H7 (cell line): ENCODE results near the gene RIPK3. TPM values are rescaled to one million over a fixed set of nuclear protein-coding genes. Genes with fewer than 3 reads are reported as not detected.

Source experiments
- total RNA-seq: library from RNA; depleted of rRNA; stranded (reverse); fragments of >200 nt; shearing (Covaris generic); gene quantifications from 2 replicates; pipeline ENCODE4 v1.2.3, GENCODE V29; 2014; rRNA removed

The RIPK3 gene
- total RNA-seq, 1 experiment from 2014 or later = not detected

Other genes starting within 250 kb of the RIPK3 start
- gene PCK2, start 245.7 kb downstream of the RIPK3 start, total RNA-seq = 73.7 and 80.1 TPM in 2 replicates
- gene DCAF11, start 225.2 kb downstream of the RIPK3 start, total RNA-seq = 70.4 and 90.1 TPM in 2 replicates
- 0.87 and 2.1 TPM in 2 replicates for gene NRL, start 225.0 kb downstream of the RIPK3 start, total RNA-seq
- not detected in 2 replicates for gene FITM1, start 209.3 kb downstream of the RIPK3 start, total RNA-seq
- 46.9 and 49.3 TPM in 2 replicates for gene PSME1, start 203.8 kb downstream of the RIPK3 start, total RNA-seq
- 25.7 and 35.9 TPM in 2 replicates for gene EMC9, start 198.4 kb downstream of the RIPK3 start, total RNA-seq
- 129 and 134 TPM in 2 replicates for gene PSME2, start 193.4 kb downstream of the RIPK3 start, total RNA-seq
- gene RNF31, start 192.5 kb downstream of the RIPK3 start, total RNA-seq = 67.7 and 75.0 TPM in 2 replicates
- gene IRF9, start 178.7 kb downstream of the RIPK3 start, total RNA-seq = 8.1 and 11.2 TPM in 2 replicates
- gene REC8, start 167.9 kb downstream of the RIPK3 start, total RNA-seq = 5.6 and 5.9 TPM in 2 replicates
- gene IPO4, start 151.2 kb downstream of the RIPK3 start, total RNA-seq = 139 and 149 TPM in 2 replicates
- 27.4 and 35.2 TPM in 2 replicates for gene TM9SF1, start 144.6 kb downstream of the RIPK3 start, total RNA-seq
- not detected in 2 replicates for gene TSSK4, start 134.3 kb downstream of the RIPK3 start, total RNA-seq
- gene CHMP4A, start 126.5 kb downstream of the RIPK3 start, total RNA-seq = 17.6 and 20.8 TPM in 2 replicates
- gene MDP1, start 123.9 kb downstream of the RIPK3 start, total RNA-seq = 18.6 and 23.6 TPM in 2 replicates
- 195 and 203 TPM in 2 replicates for gene NEDD8, start 107.6 kb downstream of the RIPK3 start, total RNA-seq
- 81.6 and 104 TPM in 2 replicates for gene GMPR2, start 107.1 kb downstream of the RIPK3 start, total RNA-seq
- gene TINF2, start 97.4 kb downstream of the RIPK3 start, total RNA-seq = 46.9 and 52.2 TPM in 2 replicates
- gene TGM1, start 76.8 kb downstream of the RIPK3 start, total RNA-seq = 0.21 and 3.1 TPM in 2 replicates
- 22.8 and 25.9 TPM in 2 replicates for gene RABGGTA, start 68.4 kb downstream of the RIPK3 start, total RNA-seq
- gene DHRS1, start 40.2 kb downstream of the RIPK3 start, total RNA-seq = 13.5 and 18.8 TPM in 2 replicates
- 27.2 and 32.4 TPM in 2 replicates for gene NOP9, start 40.1 kb downstream of the RIPK3 start, total RNA-seq
- gene CIDEB, start 32.0 kb downstream of the RIPK3 start, total RNA-seq = 0.48 TPM in 1 of 2 replicates, not detected in the other
- 4.8 and 7.8 TPM in 2 replicates for gene LTB4R2, start 29.9 kb downstream of the RIPK3 start, total RNA-seq
- 4.2 and 5.0 TPM in 2 replicates for gene LTB4R, start 28.5 kb downstream of the RIPK3 start, total RNA-seq
- gene ADCY4, start 4.9 kb downstream of the RIPK3 start, total RNA-seq = 0.17 TPM in 1 of 2 replicates, not detected in the other
- gene NFATC4, start 28.2 kb upstream of the RIPK3 start, total RNA-seq = 12.2 and 28.3 TPM in 2 replicates
- 3.6 and 6.1 TPM in 2 replicates for gene NYNRIN, start 59.0 kb upstream of the RIPK3 start, total RNA-seq
- gene CBLN3, start 89.7 kb upstream of the RIPK3 start, total RNA-seq = 0.24 and 1.5 TPM in 2 replicates
- 24.8 and 27.4 TPM in 2 replicates for gene KHNYN, start 90.0 kb upstream of the RIPK3 start, total RNA-seq
- gene SDR39U1, start 102.8 kb upstream of the RIPK3 start, total RNA-seq = 23.5 and 26.7 TPM in 2 replicates
- gene CMA1, start 168.3 kb upstream of the RIPK3 start, total RNA-seq = not detected in 2 replicates
- gene CTSG, start 236.3 kb upstream of the RIPK3 start, total RNA-seq = 0.10 TPM in 1 of 2 replicates, not detected in the other